Mesendoderm (in vitro differentiated cells): ENCODE measurements around the gene DOK1.

Experiments used
- DNase-seq: peaks from one replicate; pipeline ENCODE4 v3.0.0; 2013
- H2AK5ac ChIP-seq: 2 replicates; pipeline ENCODE4 v1.6.1; 2013; ENCODE audit warnings: low read length, inconsistent platforms
- H2BK120ac ChIP-seq: 2 replicates; pipeline ENCODE4 v1.6.1; 2013; ENCODE audit warnings: low read depth, mild to moderate bottlenecking, low read length, moderate library complexity, mixed read lengths
- H2BK15ac ChIP-seq: replicated peaks from 2 replicates; pipeline ENCODE4 v1.6.1; 2013; ENCODE audit warnings: low read depth, mild to moderate bottlenecking, moderate library complexity
- H2BK5ac ChIP-seq: 2 replicates; pipeline ENCODE4 v1.6.1; 2013; ENCODE audit warnings: low read length, inconsistent platforms
- H3K18ac ChIP-seq: 2 replicates; pipeline ENCODE4 v1.6.1; 2013; ENCODE audit warnings: mild to moderate bottlenecking, low read length, mixed read lengths
- H3K23ac ChIP-seq: one replicate; pipeline ENCODE4 v1.6.1; 2013; ENCODE audit warnings: low read length
- H3K27ac ChIP-seq: 2 replicates; pipeline ENCODE4 v1.5.1; 2013; ENCODE audit warnings: low read depth, mild to moderate bottlenecking, inconsistent platforms, low read length, moderate library complexity
- H3K27me3 ChIP-seq: 2 replicates; pipeline ENCODE4 v1.6.1; 2013; ENCODE audit warnings: low read length, control low read depth, mild to moderate bottlenecking, inconsistent platforms; ENCODE audit not compliant: insufficient read depth, poor library complexity
- H3K36me3 ChIP-seq: 2 replicates; pipeline ENCODE4 v1.6.1; 2013; ENCODE audit warnings: low read length, inconsistent platforms; ENCODE audit not compliant: control insufficient read depth, insufficient read depth
- H3K4ac ChIP-seq: one replicate; pipeline ENCODE4 v1.6.1; 2013; ENCODE audit warnings: low read depth, mild to moderate bottlenecking, low read length, moderate library complexity
- H3K4me1 ChIP-seq: 2 replicates; pipeline ENCODE4 v1.6.1; 2013; ENCODE audit warnings: low read depth, low read length, inconsistent platforms; ENCODE audit not compliant: control insufficient read depth
- H3K4me2 ChIP-seq: 2 replicates; pipeline ENCODE4 v1.6.1; 2013; ENCODE audit warnings: low read length
- H3K4me3 ChIP-seq: 2 replicates; pipeline ENCODE4 v1.5.1; 2013; ENCODE audit warnings: mild to moderate bottlenecking, low read length
- H3K56ac ChIP-seq: one replicate; pipeline ENCODE4 v1.6.1; 2013; ENCODE audit warnings: low read length
- H3K79me1 ChIP-seq: 2 replicates; pipeline ENCODE4 v1.6.1; 2013; ENCODE audit warnings: low read length, inconsistent platforms
- H3K79me2 ChIP-seq: 2 replicates; pipeline ENCODE4 v1.6.1; 2013; ENCODE audit warnings: mild to moderate bottlenecking, low read length; ENCODE audit not compliant: control insufficient read depth, insufficient read depth
- H3K9ac ChIP-seq: 2 replicates; pipeline ENCODE4 v1.6.1; 2013; ENCODE audit warnings: low read length, inconsistent platforms
- H4K5ac ChIP-seq: one replicate; pipeline ENCODE4 v1.6.1; 2013; ENCODE audit warnings: low read length
- H4K8ac ChIP-seq: one replicate; pipeline ENCODE4 v1.6.1; 2013; ENCODE audit warnings: low read depth, mild to moderate bottlenecking, control low read depth, low read length, moderate library complexity
- WGBS: extraction: QIAGEN DNeasy Blood & Tissue Kit; methylation state at CpG from one replicate; pipeline ENCODE4 v1.1.7; 2013; ENCODE audit warnings: low lambda C conversion rate, missing lambda C conversion rate; ENCODE audit not compliant: insufficient coverage; ENCODE audit errors: extremely low coverage; 5-methylcytosine and 5-hydroxymethylcytosine counted together

Gene DOK1

DNA sequence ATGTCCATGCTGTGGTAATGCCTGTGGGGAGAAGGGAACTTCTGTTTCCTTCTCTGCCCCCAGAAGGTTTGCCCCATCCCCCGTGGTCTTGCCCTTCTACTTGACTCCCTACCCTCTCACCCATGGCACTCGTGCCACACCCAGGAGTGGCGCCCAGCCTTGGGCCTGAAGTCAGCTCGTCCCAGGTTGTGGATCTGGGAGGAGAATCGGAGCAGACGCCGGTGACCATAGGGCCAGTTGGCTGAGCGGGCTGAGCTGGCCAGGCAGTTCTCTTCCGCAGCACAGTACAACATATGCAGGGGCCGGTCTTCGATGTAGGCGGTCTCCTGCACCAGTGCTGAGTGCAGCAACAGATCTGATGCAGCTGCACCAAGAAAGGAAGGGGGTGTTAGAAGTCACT, 20.1 kb upstream of the DOK1 start:
- no peak overlapping the region for H3K23ac ChIP-seq
- DNase-seq, result no peak
- H3K56ac ChIP-seq, result no peak overlapping the region
- H4K5ac ChIP-seq, result no peak overlapping the region
- no peaks in the 10 kb centered on the region for H3K27me3 ChIP-seq
- no peak overlapping the region for H2AK5ac ChIP-seq
- H3K9ac ChIP-seq, result no peak overlapping the region
- H3K4me1 ChIP-seq, result peaks cover 2% of the 10 kb centered on the region
- no peak overlapping the region for H3K4me3 ChIP-seq
- H4K8ac ChIP-seq, result no peak overlapping the region
- H2BK120ac ChIP-seq, result no peak overlapping the region
- no peak overlapping the region for H3K27ac ChIP-seq
- WGBS, result no CpG with 5 or more reads among the region's 12 CpGs
- no peak overlapping the region for H2BK15ac ChIP-seq
- H3K4ac ChIP-seq, result no peak overlapping the region
- no peak overlapping the region for H2BK5ac ChIP-seq
- H3K18ac ChIP-seq, result no peak overlapping the region
- H3K4me2 ChIP-seq, result no peak overlapping the region
- H3K36me3 ChIP-seq, result no peaks in the 10 kb centered on the region
- no peaks in the 10 kb centered on the region for H3K79me2 ChIP-seq
- peaks cover 1% of the 10 kb centered on the region for H3K79me1 ChIP-seq

- H2AK5ac ChIP-seq, result no peak overlapping the region
- H3K79me2 ChIP-seq, result no peaks in the 10 kb centered on the region
- H2BK120ac ChIP-seq, result no peak overlapping the region
- H3K27me3 ChIP-seq, result no peaks in the 10 kb centered on the region
- no peak overlapping the region for H4K5ac ChIP-seq
- no peak overlapping the region for H3K4me3 ChIP-seq
- H3K18ac ChIP-seq, result no peak overlapping the region
- no peak overlapping the region for H3K4ac ChIP-seq
- no peak for DNase-seq
- H3K4me2 ChIP-seq, result no peak overlapping the region
- no peaks in the 10 kb centered on the region for H3K36me3 ChIP-seq
- H4K8ac ChIP-seq, result no peak overlapping the region
- H3K9ac ChIP-seq, result no peak overlapping the region
- no peak overlapping the region for H3K23ac ChIP-seq
- no CpG with 5 or more reads among the region's 10 CpGs for WGBS
- H2BK15ac ChIP-seq, result no peak overlapping the region
- peaks cover 1% of the 10 kb centered on the region for H3K79me1 ChIP-seq
- no peak overlapping the region for H3K27ac ChIP-seq
- peaks cover 1% of the 10 kb centered on the region for H3K4me1 ChIP-seq
- H3K56ac ChIP-seq, result no peak overlapping the region
- no peak overlapping the region for H2BK5ac ChIP-seq
Observed at GRCh38 chr2:74535440-74535965, 19.0 kb upstream of the DOK1 start.

- Histone ChIP-seq H3K56ac (no peak overlapping the region), H2BK120ac (no peak overlapping the region), H4K8ac (no peak overlapping the region), H3K4me2 (no peak overlapping the region), H3K27ac (no peak overlapping the region), H3K36me3 (no peaks in the 10 kb centered on the region), H3K9ac (no peak overlapping the region), H2BK5ac (no peak overlapping the region), H2BK15ac (no peak overlapping the region), H4K5ac (no peak overlapping the region), H3K4ac (no peak overlapping the region), H3K79me2 (no peaks in the 10 kb centered on the region), H2AK5ac (no peak overlapping the region), H3K79me1 (peaks cover 1% of the 10 kb centered on the region), H3K4me1 (no peaks in the 10 kb centered on the region), H3K27me3 (no peaks in the 10 kb centered on the region), H3K18ac (no peak overlapping the region), H3K23ac (no peak overlapping the region), H3K4me3 (no peak overlapping the region)
- DNase-seq, result no peak
- WGBS, result no CpG with 5 or more reads among the region's 23 CpGs
Observed at GRCh38 chr2:74536166-74536950, 18.2 kb upstream of the DOK1 start.

DNA sequence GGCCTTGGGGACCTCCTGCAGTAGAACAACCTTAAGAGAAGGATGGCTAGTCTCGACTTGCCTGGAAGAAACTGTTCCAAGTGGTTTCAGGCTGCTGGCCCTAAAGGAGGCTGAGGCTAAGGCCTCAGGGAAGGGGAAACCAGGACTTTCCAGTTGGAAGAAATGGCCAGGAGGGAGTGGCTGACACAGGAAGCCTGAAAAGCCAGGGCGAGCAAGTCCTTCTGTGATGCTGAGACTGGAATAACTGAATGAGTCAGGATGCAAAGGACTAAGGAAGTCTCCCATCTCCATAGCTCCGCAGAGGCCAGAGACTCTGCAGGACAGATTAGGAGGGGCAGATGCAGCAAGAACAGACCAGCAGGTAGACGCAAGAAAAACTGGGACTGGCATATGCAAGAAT, 17.4 kb upstream of the DOK1 start:
- no peaks in the 10 kb centered on the region for H3K36me3 ChIP-seq
- no peak overlapping the region for H3K23ac ChIP-seq
- no peaks in the 10 kb centered on the region for H3K27me3 ChIP-seq
- no peak overlapping the region for H2BK120ac ChIP-seq
- no peak overlapping the region for H4K8ac ChIP-seq
- H3K18ac ChIP-seq, result no peak overlapping the region
- H2AK5ac ChIP-seq, result no peak overlapping the region
- H3K79me1 ChIP-seq, result no peaks in the 10 kb centered on the region
- H3K27ac ChIP-seq, result no peak overlapping the region
- no peak overlapping the region for H3K4me2 ChIP-seq
- H2BK5ac ChIP-seq, result no peak overlapping the region
- no peak overlapping the region for H3K9ac ChIP-seq
- no peak overlapping the region for H3K4ac ChIP-seq
- no CpG with 5 or more reads among the region's 4 CpGs for WGBS
- no peaks in the 10 kb centered on the region for H3K79me2 ChIP-seq
- DNase-seq, result no peak
- H4K5ac ChIP-seq, result no peak overlapping the region
- H2BK15ac ChIP-seq, result no peak overlapping the region
- H3K56ac ChIP-seq, result no peak overlapping the region
- H3K4me1 ChIP-seq, result no peaks in the 10 kb centered on the region
- no peak overlapping the region for H3K4me3 ChIP-seq

DNA sequence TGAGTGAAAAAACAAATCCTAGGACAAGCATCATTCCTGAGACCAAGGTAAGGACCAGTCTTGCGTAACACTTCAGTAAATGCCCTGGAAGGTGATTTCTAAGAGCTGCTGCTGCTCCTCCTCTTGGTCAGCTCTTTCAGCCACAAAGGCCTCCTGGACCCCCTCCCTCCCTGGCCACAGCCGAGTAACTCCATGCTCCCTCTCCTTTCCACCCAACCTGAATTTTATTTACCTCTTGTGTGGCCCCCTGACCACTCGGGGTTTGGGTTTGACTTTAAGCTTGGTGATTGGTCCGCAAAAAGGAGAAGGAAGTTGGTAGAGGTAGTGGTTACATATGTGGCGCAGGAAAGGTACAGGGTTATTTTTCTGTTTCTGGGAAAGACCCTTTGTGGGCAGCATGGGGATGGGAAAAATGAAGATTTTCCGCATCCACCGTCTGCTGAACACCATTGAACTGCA, 15.6 kb upstream of the DOK1 start:
- H3K4ac ChIP-seq, result no peak overlapping the region
- no peak overlapping the region for H2AK5ac ChIP-seq
- H3K27ac ChIP-seq, result no peak overlapping the region
- H3K56ac ChIP-seq, result no peak overlapping the region
- no peak for DNase-seq
- no peaks in the 10 kb centered on the region for H3K27me3 ChIP-seq
- H3K36me3 ChIP-seq, result no peaks in the 10 kb centered on the region
- no peak overlapping the region for H3K23ac ChIP-seq
- H3K79me1 ChIP-seq, result no peaks in the 10 kb centered on the region
- H3K4me2 ChIP-seq, result no peak overlapping the region
- H3K79me2 ChIP-seq, result no peaks in the 10 kb centered on the region
- no peak overlapping the region for H3K18ac ChIP-seq
- no peak overlapping the region for H4K8ac ChIP-seq
- H3K9ac ChIP-seq, result no peak overlapping the region
- H2BK120ac ChIP-seq, result no peak overlapping the region
- H3K4me3 ChIP-seq, result no peak overlapping the region
- no peak overlapping the region for H2BK5ac ChIP-seq
- H4K5ac ChIP-seq, result no peak overlapping the region
- no peak overlapping the region for H2BK15ac ChIP-seq
- no peaks in the 10 kb centered on the region for H3K4me1 ChIP-seq
- WGBS, result no CpG with 5 or more reads among the region's 7 CpGs

DNA sequence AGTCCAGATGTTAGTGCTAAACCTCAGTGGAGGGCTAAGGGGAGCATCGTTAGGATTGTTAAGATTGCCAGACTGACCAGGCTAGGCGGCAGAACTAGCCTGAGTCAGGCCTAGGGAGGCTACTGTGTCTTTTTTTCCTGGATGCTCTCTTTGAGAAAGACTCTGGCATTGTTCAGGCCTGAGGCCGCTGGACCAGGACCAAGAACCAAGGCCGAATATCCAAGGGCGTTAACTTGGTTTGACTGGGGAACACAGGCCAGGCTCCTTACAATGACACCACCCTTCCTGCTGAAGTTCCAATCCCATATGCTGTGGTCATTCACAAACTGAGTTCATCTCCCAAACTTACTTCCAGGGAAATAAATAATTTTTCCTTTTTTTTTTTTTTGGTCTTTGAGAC, 14.2 kb upstream of the DOK1 start:
- H3K23ac ChIP-seq, result no peak overlapping the region
- H3K4me2 ChIP-seq, result no peak overlapping the region
- no peak for DNase-seq
- H3K4me3 ChIP-seq, result no peak overlapping the region
- no peak overlapping the region for H3K9ac ChIP-seq
- no peak overlapping the region for H2AK5ac ChIP-seq
- H3K4ac ChIP-seq, result no peak overlapping the region
- no peaks in the 10 kb centered on the region for H3K4me1 ChIP-seq
- H3K56ac ChIP-seq, result no peak overlapping the region
- WGBS, result no CpG with 5 or more reads among the region's 5 CpGs
- peaks cover 2% of the 10 kb centered on the region for H3K27me3 ChIP-seq
- H4K5ac ChIP-seq, result no peak overlapping the region
- no peaks in the 10 kb centered on the region for H3K36me3 ChIP-seq
- no peak overlapping the region for H3K27ac ChIP-seq
- no peak overlapping the region for H2BK5ac ChIP-seq
- no peaks in the 10 kb centered on the region for H3K79me1 ChIP-seq
- H4K8ac ChIP-seq, result no peak overlapping the region
- H3K79me2 ChIP-seq, result no peaks in the 10 kb centered on the region
- no peak overlapping the region for H2BK15ac ChIP-seq
- no peak overlapping the region for H2BK120ac ChIP-seq
- H3K18ac ChIP-seq, result no peak overlapping the region
